Renal cortex interstitium (tissue), 11 donors: Measurements from ENCODE around the gene GRIK1. TPM values are rescaled to one million over a fixed set of nuclear protein-coding genes. Genes with fewer than 3 reads are reported as not detected.

Source experiments
- DNase-seq, 11 donors: peaks; one replicate each; pipeline ENCODE4 v3.0.0-alpha.2; 2013; ENCODE audit warnings: low read depth in 9 of 11, low spot score in 4 of 11; ENCODE audit errors: extremely low read depth in 1 of 11
- polyA plus RNA-seq, 3 donors: library from polyadenylated mRNA; unstranded; fragments of 120-200 nt; gene quantifications; one replicate each; pipeline ENCODE4 v1.2.1, GENCODE V29; 2013; ENCODE audit not compliant: insufficient read length in 3 of 3

Gene GRIK1
- polyA plus RNA-seq, 3 donors: 0.97 to 1.7 (median 1.5) TPM

DNA sequence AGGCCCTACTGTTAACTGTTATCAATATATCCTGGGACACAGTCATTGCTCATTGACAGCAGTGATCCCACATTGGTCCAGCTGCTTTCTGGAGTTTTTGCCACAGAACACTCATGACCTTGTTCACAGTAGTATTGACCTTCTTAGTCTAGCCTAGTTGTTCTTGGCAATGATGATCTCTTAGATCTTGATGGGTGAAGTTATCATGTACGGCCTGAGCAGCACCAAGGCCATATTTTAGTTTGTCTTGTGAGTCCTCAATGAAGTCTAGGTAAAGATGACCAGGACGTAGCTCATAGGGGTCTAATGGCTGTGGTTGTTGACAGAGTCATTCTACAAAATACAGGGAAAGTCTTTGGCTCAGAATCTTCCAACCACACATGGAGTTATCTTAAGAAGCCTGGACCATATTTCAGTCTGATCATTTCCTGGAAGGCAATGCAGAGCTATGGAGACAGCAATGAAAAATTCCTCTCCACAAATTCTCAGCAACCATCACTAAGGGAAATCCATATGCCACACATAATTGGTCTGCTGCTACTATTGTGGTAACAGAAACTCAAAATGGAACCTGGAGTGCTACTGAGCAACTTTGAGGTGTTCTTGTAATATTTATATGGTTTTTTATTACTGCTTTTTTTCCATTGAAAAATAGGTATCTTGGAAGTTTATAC, 279.6 kb downstream of the GRIK1 start:
- DNase-seq: no peak

DNA sequence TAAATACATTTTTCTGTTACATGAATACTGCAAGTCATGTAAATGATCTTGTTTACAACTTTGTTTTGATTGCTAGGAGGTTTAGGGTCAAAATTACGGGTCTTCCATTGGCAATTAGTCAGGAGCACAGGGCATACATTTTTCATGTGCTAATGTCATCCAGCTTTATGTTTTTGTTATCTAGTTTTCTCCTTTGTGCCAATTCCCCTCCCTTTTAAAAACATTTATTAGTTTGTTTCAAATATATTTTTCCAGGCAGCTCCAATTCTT, 280.9 kb downstream of the GRIK1 start:
- DNase-seq: no peak

DNA sequence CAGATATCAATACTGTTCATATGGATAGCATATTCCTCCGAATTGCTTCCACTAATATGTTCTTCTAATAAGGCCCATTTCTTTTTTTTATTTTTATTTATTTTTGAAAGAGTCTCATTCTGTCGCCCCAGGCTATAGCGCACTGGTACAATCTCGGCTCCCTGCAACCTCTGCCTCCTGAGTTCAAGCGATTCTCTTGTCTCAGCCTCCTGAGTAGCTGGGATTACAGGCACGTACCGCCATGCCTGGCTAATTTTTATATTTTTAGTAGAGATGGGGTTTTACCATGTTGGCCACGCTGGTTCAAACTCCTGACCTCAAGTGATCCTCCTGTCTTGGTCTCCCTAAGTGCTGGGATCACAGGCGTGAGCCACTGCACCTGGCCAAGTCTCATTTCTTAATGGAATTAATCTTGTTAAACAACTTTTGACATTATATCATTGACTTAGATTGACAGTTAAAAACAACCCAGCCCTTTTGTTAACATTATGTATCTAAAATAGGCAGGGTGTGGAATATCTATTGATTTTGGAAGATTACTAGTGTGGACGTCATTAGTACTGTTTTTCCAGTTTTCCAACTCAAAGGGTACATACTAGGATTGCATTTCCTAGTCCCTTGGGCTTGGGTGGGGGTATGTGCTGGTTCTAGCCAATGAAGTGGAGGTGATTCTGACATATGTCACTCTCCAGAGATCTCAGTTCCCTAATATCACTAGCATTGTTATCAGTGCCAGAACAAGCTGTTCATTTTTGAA, 281.4 kb downstream of the GRIK1 start:
- DNase-seq: no peak

DNA sequence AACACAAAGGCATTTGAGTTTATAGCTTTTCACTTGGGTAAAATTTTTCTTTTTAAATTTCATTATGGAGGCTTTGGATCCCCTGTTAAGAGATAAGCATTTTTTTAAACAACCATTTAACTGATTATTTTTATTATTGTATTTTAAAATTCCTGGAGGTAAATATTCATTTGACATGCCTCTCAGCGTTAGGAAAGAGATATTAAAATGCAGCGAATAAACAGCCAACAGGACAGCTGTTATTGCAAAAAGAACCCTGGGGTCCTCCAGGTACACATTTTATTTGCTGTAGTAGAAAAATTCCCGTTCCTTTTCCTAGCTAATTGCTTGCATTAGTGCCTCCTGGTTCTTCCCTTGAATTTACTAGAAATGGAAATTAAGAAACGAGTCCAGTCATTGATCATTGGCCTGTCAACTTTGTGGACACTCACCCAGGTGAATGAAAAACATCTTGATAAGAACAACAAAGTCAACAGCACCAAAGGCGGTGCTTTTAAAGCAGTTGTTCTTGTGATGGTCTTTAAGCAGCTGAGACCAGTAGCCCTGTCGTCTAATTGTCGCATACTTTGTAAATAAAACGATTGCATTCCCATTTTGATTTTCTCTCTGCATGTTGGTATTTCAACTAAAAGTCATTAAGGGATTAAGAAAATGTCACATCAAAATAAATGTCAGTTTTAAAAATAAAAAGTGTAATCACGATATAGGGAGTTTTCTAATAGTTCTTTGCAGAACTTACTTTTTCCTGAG, 282.4 kb downstream of the GRIK1 start:
- no peak for DNase-seq

DNA sequence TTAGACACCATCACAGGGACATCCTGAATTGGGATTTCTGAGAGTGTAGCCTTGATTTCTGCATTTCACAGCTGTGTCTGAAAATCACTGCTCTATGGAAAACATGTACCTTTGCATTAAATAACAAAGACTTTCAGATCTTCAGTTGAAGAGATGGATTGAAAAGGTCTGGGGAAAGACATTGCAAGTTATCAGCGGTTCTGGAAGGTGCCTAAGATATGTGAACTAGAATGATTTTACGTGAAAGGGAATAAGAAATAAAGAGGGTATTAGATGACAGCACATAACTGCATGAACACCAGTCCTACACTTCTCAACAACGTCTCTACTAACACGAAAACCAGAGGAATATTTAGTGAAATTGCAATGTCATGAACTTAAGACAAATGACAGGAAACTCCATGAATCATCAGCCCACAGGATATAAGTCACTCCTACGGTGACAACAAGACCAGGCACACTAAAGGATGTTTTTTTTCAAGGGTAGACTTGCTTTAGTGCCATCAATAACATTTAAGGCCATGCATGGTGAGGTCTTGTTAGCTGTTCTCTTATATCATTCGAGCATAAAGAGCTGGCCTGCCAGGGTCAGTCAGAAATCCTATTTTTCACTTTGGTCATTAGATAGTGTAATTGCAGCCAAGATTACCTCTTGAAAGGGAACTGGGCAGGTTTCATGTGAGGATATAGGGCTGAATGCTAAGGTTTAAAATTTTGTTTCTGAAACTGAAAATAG, 283.1 kb downstream of the GRIK1 start:
- peak; percentile 23 to 53 (median 35) for DNase-seq

DNA sequence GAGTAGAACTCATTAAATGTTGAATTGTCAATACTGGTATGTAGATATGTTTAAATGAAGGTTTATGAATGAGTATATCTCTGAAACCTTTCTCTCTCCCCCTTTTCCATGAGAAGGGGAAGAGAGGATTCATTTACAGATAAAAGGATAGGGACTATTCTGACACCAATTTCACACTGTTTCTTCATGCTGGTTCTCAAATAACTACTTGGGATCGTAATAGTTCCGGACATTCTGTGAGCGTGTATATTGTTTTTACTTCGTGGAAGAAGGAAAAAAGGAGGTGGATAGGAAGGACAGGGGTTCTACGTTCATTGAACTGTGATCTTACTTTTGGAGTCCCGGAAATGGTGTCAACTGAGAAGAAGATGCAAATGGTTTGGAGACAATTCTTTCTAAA, 284.2 kb downstream of the GRIK1 start:
- DNase-seq: no peak

DNA sequence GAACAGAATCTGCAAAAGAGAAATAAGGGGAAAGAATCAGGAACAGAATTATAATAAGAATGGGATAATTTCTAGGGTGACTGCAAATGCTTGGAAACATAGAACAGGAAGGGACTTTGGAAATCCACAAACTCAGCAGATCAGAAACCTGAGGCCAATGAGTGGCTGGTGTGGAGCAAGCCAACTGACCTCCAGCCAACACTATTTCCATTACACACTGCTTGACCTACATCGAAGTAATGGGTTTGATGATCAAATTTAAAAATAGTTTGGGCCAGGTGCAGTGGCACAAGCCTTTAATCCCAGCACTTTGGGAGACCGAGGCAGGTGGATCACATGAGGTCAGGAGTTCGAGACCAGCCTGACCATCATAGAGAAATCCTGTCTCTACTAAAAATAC, 284.9 kb downstream of the GRIK1 start:
- no peak for DNase-seq

DNA sequence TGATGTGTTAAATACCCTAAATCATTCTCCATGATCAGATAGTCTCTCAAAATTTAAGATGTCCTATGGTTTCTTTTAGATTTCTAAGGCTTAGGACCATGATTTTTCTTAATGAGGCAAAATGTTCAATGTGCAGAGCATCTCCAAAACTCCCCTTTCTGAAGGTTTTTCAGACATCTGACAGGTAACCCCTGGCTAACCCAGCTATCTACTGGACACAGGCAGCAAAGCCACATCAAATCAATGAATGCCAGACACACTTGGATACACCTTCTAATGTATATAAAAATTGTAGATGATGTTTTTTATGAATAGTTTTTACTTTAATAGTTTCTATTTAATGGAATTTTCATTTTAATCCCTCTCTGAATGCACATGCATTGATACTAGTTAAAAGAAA, 285.6 kb downstream of the GRIK1 start:
- no peak for DNase-seq

DNA sequence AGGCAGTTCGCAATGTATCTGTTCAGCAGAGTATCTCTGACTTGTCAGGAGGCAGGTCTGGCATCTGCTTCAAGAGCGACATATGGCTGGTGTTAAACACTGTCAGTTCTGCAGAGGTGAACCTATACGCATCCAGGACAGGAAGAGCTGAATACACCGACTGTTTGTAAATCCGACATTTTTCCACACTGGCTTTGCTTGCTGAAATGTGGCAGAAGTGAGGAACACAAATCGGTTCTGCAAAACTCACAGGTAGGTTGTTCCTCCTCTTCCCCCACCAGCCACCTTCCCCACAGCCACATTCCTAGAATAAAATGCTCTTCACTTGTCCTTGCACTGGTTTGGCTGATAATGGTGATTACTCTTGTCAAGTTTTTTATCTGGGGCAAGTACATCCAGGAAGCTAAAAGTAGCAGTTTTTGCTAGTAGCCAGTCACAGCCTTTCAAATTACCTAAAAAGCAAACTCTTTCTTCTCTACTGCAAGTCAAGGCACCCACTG, 289.2 kb downstream of the GRIK1 start:
- DNase-seq: no peak

DNA sequence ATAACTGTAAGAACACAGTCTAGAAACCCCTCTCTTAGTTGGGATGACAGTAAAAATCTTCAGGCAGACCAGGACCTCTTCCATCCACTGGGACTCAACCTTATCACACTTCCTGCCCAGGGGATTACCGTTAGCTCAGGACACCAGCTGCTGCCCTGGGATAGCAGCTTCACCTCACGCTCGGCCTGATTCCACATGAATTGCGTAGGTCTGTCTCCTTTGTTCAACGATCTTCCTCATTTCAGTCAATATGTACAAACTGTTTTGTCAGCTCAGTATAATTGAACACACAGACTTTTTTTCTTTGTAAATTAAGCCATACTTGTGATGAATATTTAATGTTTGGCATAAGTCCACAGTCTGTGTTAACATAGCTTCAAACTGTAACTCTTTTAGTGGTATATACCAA, 290.4 kb downstream of the GRIK1 start:
- no peak for DNase-seq

DNA sequence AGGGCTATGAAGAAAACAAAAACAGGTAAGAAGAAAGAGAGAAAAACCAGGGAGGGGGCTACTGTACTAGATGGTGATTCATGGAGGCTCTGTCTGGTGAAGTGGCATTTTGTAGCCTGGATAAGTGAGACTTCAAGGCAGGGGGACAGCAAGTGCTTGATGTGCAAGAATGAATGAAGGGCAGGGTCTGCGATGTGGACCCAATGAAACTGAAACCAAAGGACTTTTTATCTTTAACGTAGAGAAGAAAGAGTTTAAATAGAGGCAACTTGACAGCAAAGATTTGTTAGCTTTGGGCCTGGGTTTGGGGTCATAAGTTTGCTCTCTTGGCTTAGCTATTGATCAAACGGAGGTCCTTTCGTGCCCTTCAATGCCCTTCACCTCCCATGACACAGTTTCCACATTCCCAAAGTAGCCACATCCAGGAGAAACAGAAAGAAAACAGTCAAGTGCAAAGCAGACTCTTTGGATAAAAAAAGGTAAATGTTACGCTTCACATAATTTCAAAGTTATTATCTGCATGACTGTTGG, 291.0 kb downstream of the GRIK1 start:
- no peak for DNase-seq

DNA sequence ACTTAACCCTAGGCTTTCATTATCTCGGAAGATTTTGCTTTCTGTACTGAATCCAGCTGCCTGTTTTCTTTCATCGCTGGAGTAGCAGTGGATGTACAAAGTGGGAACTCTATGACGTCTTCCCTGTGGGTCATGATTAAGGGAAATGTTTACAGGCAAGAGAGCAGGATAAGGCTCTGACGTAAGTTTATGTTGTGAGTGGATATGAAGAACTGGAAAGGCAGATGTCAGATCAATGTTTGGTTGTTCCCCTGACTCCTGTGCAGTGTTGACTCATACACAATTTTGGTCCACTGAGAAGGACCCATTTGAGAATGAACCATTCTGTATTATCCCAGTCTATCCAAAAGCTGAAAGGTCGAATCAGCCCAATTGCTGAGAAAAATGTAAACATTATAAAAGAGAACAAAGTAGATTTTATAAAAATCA, 292.4 kb downstream of the GRIK1 start:
- no peak for DNase-seq

DNA sequence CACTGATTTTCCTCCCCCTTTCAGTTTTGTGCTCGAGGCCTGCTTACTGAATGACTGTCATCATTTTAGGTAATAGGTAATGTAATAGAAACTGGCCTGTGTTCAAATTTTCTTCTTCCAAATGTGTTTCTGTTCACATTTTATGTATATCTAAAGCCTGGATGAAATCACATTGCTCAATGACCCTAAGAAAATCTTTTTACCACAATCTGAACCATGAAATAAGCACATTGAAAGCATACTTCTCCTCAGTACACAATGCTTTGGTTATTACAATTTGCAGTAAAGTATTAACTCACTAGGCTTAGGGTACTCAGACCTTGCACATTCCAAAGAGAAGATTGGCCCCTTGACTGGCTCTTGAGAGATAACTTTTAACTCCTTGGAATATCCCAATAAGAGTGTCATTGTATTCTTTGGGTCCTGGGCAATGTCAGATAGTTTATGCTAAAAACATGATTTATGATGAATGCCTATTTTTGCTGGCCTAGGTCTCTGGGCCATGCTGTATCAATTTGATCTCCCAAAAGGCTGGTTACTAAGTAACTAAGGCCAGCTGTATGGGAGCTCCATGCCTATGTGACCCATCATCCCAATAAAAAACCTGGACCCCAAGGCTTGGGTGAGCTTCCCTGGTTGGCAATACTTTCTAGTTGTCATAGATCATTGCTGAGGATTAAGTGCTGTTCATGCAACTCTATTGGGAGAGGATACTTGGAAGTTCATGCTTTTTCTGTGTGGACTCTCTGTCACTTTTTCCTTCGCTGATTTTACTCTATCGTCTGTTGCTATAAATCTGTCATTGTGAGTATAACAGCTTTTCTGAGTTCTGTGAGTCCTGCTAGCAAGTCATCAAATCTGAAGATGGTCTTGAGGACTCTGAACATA, 293.9 kb downstream of the GRIK1 start:
- DNase-seq: peak in 1 of 11 donors; percentile 16

DNA sequence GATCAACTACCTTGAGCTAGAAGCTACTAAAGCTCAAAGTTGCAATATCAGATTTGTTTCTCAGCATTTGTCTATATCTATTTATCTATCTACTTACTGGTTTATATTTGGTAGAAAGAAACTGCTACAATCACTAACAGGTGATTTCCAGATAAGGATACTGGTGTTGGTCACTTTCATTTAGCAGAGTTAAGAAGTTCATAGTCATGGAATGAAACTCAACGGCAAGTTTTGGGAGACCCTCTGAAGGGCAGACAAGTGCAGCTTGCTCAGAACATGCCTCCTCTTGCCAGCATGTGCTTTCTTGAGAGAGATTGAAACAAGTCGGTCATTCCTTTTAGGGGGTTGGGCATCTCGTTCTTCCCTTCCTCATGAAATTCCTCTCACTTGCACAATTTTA, 296.5 kb downstream of the GRIK1 start:
- no peak for DNase-seq

DNA sequence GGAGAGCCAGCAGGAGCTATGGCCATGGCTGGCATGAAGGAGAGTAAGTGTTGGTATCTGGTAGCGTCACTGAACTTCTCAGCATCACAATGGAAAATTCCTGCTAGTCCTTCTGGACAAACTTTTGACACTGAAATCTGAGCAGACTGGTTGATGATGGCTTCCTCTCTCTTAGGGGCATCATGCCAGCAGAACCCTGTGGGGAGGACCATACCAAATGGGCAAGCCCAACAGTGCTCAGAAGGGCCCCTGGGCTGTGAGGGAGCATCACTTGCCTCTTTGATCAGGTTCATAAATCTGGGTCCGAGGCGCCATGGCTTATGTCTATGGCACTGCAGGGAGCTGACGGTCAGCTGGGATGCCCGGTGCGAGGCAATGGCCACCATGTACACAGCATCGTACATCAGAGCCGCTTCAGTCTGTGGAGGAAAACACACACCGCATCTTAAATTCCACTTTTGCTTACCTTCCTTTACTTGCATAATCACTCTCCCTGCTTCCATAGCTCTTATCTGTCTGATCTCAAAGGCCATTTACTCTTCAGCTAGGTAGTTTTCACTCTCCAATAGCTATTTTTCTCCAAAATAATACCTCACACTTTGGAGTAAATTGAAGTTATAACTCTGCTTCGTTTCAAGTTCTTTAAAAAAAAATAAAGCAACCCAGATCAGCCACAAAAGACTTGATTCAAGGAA, 297.1 kb downstream of the GRIK1 start:
- DNase-seq: no peak

DNA sequence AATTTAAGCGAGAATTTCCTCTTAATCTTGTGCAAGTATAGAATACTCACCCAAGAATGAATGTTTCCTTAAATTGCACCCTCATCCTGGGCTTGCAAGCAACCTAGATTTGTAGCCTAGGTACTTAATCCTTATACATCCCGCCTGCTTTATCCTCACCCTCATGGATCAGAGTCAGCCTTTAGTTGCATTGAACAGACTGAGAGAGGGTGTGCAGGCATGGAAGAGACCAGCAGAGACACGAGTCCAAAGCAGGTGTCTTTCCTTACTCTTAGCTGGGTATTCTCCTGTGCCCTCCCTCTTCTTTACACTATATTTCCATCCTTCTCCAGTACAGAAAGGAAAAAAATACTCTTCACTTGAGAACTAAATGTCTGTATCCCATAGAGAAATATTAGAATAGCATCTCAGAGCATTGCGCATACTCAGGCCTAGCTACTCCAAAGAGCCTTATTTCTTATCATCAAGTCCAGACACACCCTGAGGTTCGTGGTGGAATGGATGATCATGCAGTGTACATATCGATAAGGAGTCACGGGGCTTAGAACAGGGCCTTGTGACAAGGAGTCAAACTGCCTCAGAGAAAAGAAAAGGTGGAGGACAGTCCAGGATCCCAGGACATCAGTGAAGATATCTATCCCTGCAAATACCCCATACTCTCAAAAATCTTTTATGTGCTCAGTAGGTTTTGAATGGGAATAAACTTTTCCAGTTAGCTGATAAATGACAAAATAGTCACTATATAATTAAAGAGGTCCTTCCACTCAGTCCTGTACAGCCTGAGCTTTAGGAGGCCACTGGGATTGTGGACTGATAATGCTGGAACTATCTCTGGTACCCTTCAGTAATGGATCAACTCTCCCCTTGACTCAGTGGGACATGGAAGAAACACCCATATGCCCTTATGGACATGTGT, 297.9 kb downstream of the GRIK1 start:
- DNase-seq: no peak
